Measurements from ENCODE around the gene FRK. TPM values are rescaled to one million over a fixed set of nuclear protein-coding genes. Genes with fewer than 3 reads are reported as not detected.

Gene FRK
- total and polyA plus RNA-seq, 8 donors = 1.0 to 23.3 (median 6.2) TPM

DNA sequence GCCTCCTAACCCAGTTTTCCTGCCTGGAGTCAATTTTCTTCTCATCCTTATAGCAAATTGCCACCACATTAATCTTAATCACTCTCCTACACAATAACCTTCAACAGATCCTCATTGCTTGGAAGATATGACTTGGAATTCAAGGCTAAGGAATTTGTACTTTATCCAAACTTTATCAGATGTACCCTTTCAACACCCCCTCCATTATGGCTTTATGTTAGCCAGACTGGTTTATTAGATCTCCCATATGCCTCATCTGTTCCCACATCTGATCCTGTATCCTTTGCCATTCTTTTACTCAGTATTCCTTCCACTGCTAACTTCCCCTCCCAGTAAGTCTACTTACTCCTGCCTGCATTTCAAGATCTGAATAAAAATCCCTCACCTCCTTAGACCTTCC is 4.0 kb upstream of the FRK start:
- Histone ChIP-seq H3K27ac (no peak overlapping the region), H3K36me3 (no peaks in the 10 kb centered on the region), H3K4me3 (no peak overlapping the region), H3K4me1 (peaks cover 0 to 10% (median 2%) of the 10 kb centered on the region in 4 donors), H3K9me3 (no peaks in the 10 kb centered on the region), H3K27me3 (no peaks in the 10 kb centered on the region)
- TF ChIP-seq POLR2A (IDR thresholded peaks at IDR 0.05) (no peak), POLR2AphosphoS5 (IDR thresholded peaks at IDR 0.05) (no peak), EP300 (IDR thresholded peaks at IDR 0.05) (no peak)
- TF ChIP-seq, protein P1, sequence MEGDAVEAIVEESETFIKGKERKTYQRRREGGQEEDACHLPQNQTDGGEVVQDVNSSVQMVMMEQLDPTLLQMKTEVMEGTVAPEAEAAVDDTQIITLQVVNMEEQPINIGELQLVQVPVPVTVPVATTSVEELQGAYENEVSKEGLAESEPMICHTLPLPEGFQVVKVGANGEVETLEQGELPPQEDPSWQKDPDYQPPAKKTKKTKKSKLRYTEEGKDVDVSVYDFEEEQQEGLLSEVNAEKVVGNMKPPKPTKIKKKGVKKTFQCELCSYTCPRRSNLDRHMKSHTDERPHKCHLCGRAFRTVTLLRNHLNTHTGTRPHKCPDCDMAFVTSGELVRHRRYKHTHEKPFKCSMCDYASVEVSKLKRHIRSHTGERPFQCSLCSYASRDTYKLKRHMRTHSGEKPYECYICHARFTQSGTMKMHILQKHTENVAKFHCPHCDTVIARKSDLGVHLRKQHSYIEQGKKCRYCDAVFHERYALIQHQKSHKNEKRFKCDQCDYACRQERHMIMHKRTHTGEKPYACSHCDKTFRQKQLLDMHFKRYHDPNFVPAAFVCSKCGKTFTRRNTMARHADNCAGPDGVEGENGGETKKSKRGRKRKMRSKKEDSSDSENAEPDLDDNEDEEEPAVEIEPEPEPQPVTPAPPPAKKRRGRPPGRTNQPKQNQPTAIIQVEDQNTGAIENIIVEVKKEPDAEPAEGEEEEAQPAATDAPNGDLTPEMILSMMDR (IDR thresholded peaks at IDR 0.05) = no peak
- intact Hi-C loops (cut with DNase I; ENCODE audit: low total_unique reads) = no loop called here
- DNase-seq = no peak

DNA sequence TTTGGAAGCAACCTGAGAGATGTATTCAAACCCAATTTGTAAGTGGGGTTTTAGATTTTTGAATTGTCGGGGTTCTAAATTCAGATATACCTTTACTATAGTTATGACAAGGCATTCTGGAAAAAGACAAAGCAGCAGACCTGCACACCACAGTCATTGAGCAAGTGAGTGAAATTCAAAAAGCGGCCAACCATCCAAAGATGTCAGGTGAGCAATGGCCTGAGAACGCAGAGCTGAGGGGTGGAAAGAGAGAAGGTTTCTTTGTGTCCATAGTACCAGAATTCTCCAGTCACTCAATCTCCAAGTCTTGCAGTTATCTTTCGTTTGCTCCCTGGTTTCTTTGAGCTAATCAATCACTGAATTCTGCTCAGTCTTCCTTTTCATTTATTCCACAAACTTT is 1.8 kb upstream of the FRK start:
- Histone ChIP-seq H3K27ac (no peak overlapping the region), H3K4me1 (peaks cover 0 to 18% (median 2%) of the 10 kb centered on the region in 4 donors), H3K9me3 (no peaks in the 10 kb centered on the region), H3K36me3 (no peaks in the 10 kb centered on the region), H3K4me3 (no peak overlapping the region), H3K27me3 (no peaks in the 10 kb centered on the region)
- intact Hi-C loops (cut with DNase I; ENCODE audit: low total_unique reads) = no loop called here
- WGBS, 5 donors = 88 to 94% (median 90%) methylated on average over 4 of the region's 4 CpGs
- no peak for DNase-seq
- TF ChIP-seq, protein P1 (IDR thresholded peaks at IDR 0.05) = no peak
- TF ChIP-seq EP300 (IDR thresholded peaks at IDR 0.05) (no peak), POLR2AphosphoS5 (IDR thresholded peaks at IDR 0.05) (no peak), POLR2A (IDR thresholded peaks at IDR 0.05) (no peak)

GRCh38 chr6:116059713-116060571 is 749 bp downstream of the FRK start:
- Histone ChIP-seq H3K27me3 (no peaks in the 10 kb centered on the region), H3K27ac (peak overlapping the region; percentile 85 to 95 (median 88)), H3K9me3 (no peaks in the 10 kb centered on the region), H3K4me1 (peaks cover 0 to 18% (median 9%) of the 10 kb centered on the region in 4 donors), H3K4me3 (peak overlapping the region; percentile 37 to 53 (median 44)), H3K36me3 (no peaks in the 10 kb centered on the region)
- DNase-seq = peak; percentile 44 to 62
- TF ChIP-seq EP300 (IDR thresholded peaks at IDR 0.05) = no peak
- no peak for TF ChIP-seq POLR2AphosphoS5 (IDR thresholded peaks at IDR 0.05)
- TF ChIP-seq, protein P1 (IDR thresholded peaks at IDR 0.05) = no peak
- no peak for TF ChIP-seq POLR2A (IDR thresholded peaks at IDR 0.05)
- intact Hi-C loops (cut with DNase I; ENCODE audit: low total_unique reads) = no loop called here
- 27 to 52% (median 38%) methylated on average over 9 to 13 of the region's 13 CpGs for WGBS, 5 donors

DNA sequence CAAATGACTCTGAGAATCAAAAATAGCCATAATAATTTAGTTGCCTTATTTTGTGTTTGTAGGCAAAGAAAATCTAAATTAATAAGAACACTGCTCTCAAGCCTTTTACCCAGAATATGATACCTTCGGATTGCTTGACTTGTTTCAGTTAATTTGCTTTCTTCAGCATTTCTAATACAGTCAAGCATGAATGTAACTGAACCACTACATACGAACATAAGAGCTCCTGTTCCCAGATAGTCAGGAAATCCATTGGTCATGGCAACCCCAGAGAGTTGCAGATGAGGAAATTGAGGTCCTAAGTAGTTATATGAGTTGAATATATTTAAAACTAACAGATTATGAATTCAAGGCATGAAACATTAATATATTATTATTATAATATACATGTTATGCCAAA is 2.9 kb downstream of the FRK start:
- Histone ChIP-seq H3K27ac (no peak overlapping the region), H3K9me3 (no peaks in the 10 kb centered on the region), H3K4me3 (peak overlapping the region in 3 of 4 donors; percentile 37 to 53 (median 47)), H3K36me3 (no peaks in the 10 kb centered on the region), H3K27me3 (no peaks in the 10 kb centered on the region), H3K4me1 (peaks cover 0 to 18% (median 9%) of the 10 kb centered on the region in 4 donors)
- no peak for DNase-seq
- TF ChIP-seq EP300 (IDR thresholded peaks at IDR 0.05) (no peak), POLR2AphosphoS5 (IDR thresholded peaks at IDR 0.05) (no peak), POLR2A (IDR thresholded peaks at IDR 0.05) (no peak)
- TF ChIP-seq, protein P1 (IDR thresholded peaks at IDR 0.05) = no peak
- intact Hi-C loops (cut with DNase I; ENCODE audit: low total_unique reads) = no loop called here
- 36 to 63% (median 52%) methylated on average over 2 of the region's 2 CpGs for WGBS, 5 donors

Data from stomach (tissue), 9 donors.